SK-N-SH (cell line): ENCODE measurements around the gene RAB5IF. TPM values are rescaled to one million over a fixed set of nuclear protein-coding genes. Genes with fewer than 3 reads are reported as not detected.

Experiments used
- CTCF ChIA-PET: fragments of 300-600, 350-600 bp; formaldehyde crosslinking; extraction: SDS; loops from one replicate; lab custom pipeline; 2021; lab: Yijun Ruan, JAX
- POLR2A ChIA-PET: fragments of 350-600 bp; sonication (Branson Sonifier 250); formaldehyde crosslinking; extraction: SDS; loops from one replicate; lab custom pipeline; 2020; ENCODE audit warnings: antibody characterized with exemption, inconsistent platforms; lab: Yijun Ruan, JAX
- DNase-seq: peaks from one replicate; pipeline ENCODE4 v3.0.0; 2012
- H2AFZ ChIP-seq: fragments of 200-600 bp; sonication (generic); 2 replicates; pipeline ENCODE4 v1.8.1; 2016; ENCODE audit warnings: antibody characterized with exemption, mild to moderate bottlenecking, low read depth
- H3F3A ChIP-seq: fragments of 200-600 bp; sonication (generic); replicated peaks from 2 replicates; pipeline ENCODE3; 2016; ENCODE audit warnings: antibody characterized with exemption, mild to moderate bottlenecking; ENCODE audit not compliant: insufficient read depth
- H3K27ac ChIP-seq, 2 experiments: fragments of 200-500 bp in 1 of 2; fragments of 200-600 bp in 1 of 2; sonication (Bioruptor generic) in 1 of 2; sonication (generic), shearing (Covaris generic) in 1 of 2; 2 replicates each; pipeline versions ENCODE4 v1.5.1 to v1.6.1; 2014 to 2016; ENCODE audit warnings: low read depth in 2 of 2, inconsistent platforms in 1 of 2, low read length in 1 of 2, mild to moderate bottlenecking in 1 of 2, mixed read lengths in 1 of 2
- H3K27me3 ChIP-seq: fragments of 200-600 bp; sonication (generic), shearing (Covaris generic); 2 replicates; pipeline ENCODE4 v1.6.1; 2016; ENCODE audit warnings: mixed run types; ENCODE audit not compliant: insufficient read depth
- H3K36me3 ChIP-seq, 2 experiments: fragments of 200-500 bp in 1 of 2; fragments of 200-600 bp in 1 of 2; sonication (Bioruptor generic) in 1 of 2; sonication (generic) in 1 of 2; replicated peaks in 1 of 2; 2 replicates each; pipeline versions ENCODE3 to v1.5.1; 2014 to 2016; ENCODE audit warnings: low read length in 1 of 2, mild to moderate bottlenecking in 1 of 2; ENCODE audit not compliant: insufficient read depth in 2 of 2, control insufficient read depth in 1 of 2
- H3K4me1 ChIP-seq, 2 experiments: fragments of 200-500 bp in 1 of 2; fragments of 200-600 bp in 1 of 2; sonication (Bioruptor generic) in 1 of 2; sonication (generic), shearing (Covaris generic) in 1 of 2; 2 replicates each; pipeline versions ENCODE4 v1.5.1 to v1.6.1; 2014 to 2016; ENCODE audit warnings: low read depth in 1 of 2, low read length in 1 of 2, mixed run types in 1 of 2; ENCODE audit not compliant: insufficient read depth in 2 of 2, control insufficient read depth in 1 of 2
- H3K4me2 ChIP-seq: fragments of 200-600 bp; sonication (generic), shearing (Covaris generic); 2 replicates; pipeline ENCODE4 v1.6.1; 2017; ENCODE audit warnings: mixed run types
- H3K4me3 ChIP-seq, 2 experiments: fragments of 200-500 bp in 1 of 2; fragments of 200-600 bp in 1 of 2; sonication (Bioruptor generic) in 1 of 2; sonication (generic), shearing (Covaris generic) in 1 of 2; 2 replicates each; pipeline versions ENCODE4 v1.5.1 to v1.8.1; 2014 to 2016; ENCODE audit warnings: low read depth in 2 of 2, inconsistent platforms in 1 of 2, low read length in 1 of 2, mild to moderate bottlenecking in 1 of 2, mixed read lengths in 1 of 2, moderate library complexity in 1 of 2
- H3K79me2 ChIP-seq: fragments of 200-600 bp; sonication (generic); 2 replicates; pipeline ENCODE4 v1.8.1; 2017; ENCODE audit warnings: mild to moderate bottlenecking; ENCODE audit not compliant: insufficient read depth
- H3K9ac ChIP-seq: fragments of 200-600 bp; sonication (generic); 2 replicates; pipeline ENCODE4 v1.6.1; 2017; ENCODE audit warnings: mixed run types
- H3K9me2 ChIP-seq: fragments of 200-600 bp; sonication (generic); 2 replicates; pipeline ENCODE4 v1.6.1; 2017; ENCODE audit warnings: mixed run types
- H3K9me3 ChIP-seq: fragments of 200-600 bp; sonication (generic); 2 replicates; pipeline ENCODE4 v1.6.1; 2017; ENCODE audit warnings: mixed run types, mild to moderate bottlenecking, moderate library complexity
- H4K20me1 ChIP-seq: fragments of 200-600 bp; sonication (generic); 2 replicates; pipeline ENCODE4 v1.6.1; 2017; ENCODE audit warnings: mild to moderate bottlenecking, mixed run types; ENCODE audit not compliant: insufficient read depth
- CHD2 ChIP-seq: fragments of 150-350 bp; IDR thresholded peaks from 2 replicates; pipeline ENCODE4 v1.6.1; 2018; ENCODE audit warnings: low read length; ENCODE audit not compliant: partially characterized antibody
- ELF1 ChIP-seq: IDR thresholded peaks from 2 replicates; pipeline ENCODE4 v1.4.0; 2012
- EP300 ChIP-seq, 2 experiments: IDR thresholded peaks; 2 replicates each; pipeline versions ENCODE4 v1.4.0 to v1.6.1; 2012; ENCODE audit warnings: borderline replicate concordance in 1 of 2, low read depth in 1 of 2, low read length in 1 of 2
- EZH2phosphoT487 ChIP-seq: fragments of 200-600 bp; sonication (generic); IDR thresholded peaks from 2 replicates; pipeline ENCODE4 v1.6.1; 2017; ENCODE audit warnings: low read depth, mixed run types, mild to moderate bottlenecking, antibody characterized with exemption, moderate library complexity, borderline replicate concordance
- FOXJ3 ChIP-seq: sonication (generic); formaldehyde crosslinking; IDR thresholded peaks from 2 replicates; pipeline ENCODE4 v1.5.1; 2020; ENCODE audit warnings: mild to moderate bottlenecking, missing genetic modification reagents
- GABPA ChIP-seq: IDR thresholded peaks from 2 replicates; pipeline ENCODE4 v1.4.0; 2012; ENCODE audit warnings: low read depth, mild to moderate bottlenecking
- MXI1 ChIP-seq: IDR thresholded peaks from 2 replicates; pipeline ENCODE4 v1.6.1; 2012; ENCODE audit warnings: mild to moderate bottlenecking, low read depth, low read length, improper control_type of control experiment
- NFIC ChIP-seq: IDR thresholded peaks from 2 replicates; pipeline ENCODE4 v1.4.0; 2012; ENCODE audit warnings: borderline replicate concordance
- POLR2AphosphoS5 ChIP-seq: IDR thresholded peaks from 2 replicates; pipeline ENCODE4 v1.6.1; 2012; ENCODE audit warnings: low read depth, low read length
- RCOR1 ChIP-seq: fragments of 150-350 bp; IDR thresholded peaks from 2 replicates; pipeline ENCODE4 v1.6.1; 2017; ENCODE audit warnings: antibody characterized with exemption, low read length
- RFX5 ChIP-seq: IDR thresholded peaks from 2 replicates; pipeline ENCODE4 v1.6.1; 2012; ENCODE audit warnings: mild to moderate bottlenecking, improper control_type of control experiment, low read length
- RXRA ChIP-seq: IDR thresholded peaks from 2 replicates; pipeline ENCODE4 v1.4.0; 2012; ENCODE audit warnings: low read depth, mild to moderate bottlenecking, borderline replicate concordance
- SIN3A ChIP-seq: IDR thresholded peaks from 2 replicates; pipeline ENCODE4 v1.6.1; 2012; ENCODE audit warnings: low read depth, mild to moderate bottlenecking, low read length, moderate library complexity, borderline replicate concordance
- SMC3 ChIP-seq: IDR thresholded peaks from 2 replicates; pipeline ENCODE4 v1.6.1; 2012; ENCODE audit warnings: low read depth, low read length, improper control_type of control experiment
- TCF12 ChIP-seq: IDR thresholded peaks from 2 replicates; pipeline ENCODE4 v1.4.0; 2012
- WGBS: methylation state at CpG from one replicate; pipeline ENCODE4 v1.1.6; 2017; ENCODE audit warnings: low lambda C conversion rate; 5-methylcytosine and 5-hydroxymethylcytosine counted together
- polyA plus RNA-seq, 3 experiments: library from polyadenylated mRNA; depleted of rRNA; stranded (reverse); fragments of >200 nt; gene quantifications; 2 replicates each; pipeline ENCODE4 v1.2.3, GENCODE V29; 2012
- TF ChIP-seq, protein P1 (sequence below): IDR thresholded peaks from 2 replicates; pipeline ENCODE4 v1.4.0; 2012; ENCODE audit warnings: low read depth, borderline replicate concordance
- TF ChIP-seq, protein P2 (sequence below): fragments of 150-350 bp; IDR thresholded peaks from 2 replicates; pipeline ENCODE4 v1.6.1; 2017; ENCODE audit warnings: antibody characterized with exemption, low read length, low read depth, borderline replicate concordance
- TF ChIP-seq, protein P3 (sequence below): fragments of 200-600 bp; sonication (generic); IDR thresholded peaks from 2 replicates; pipeline ENCODE4 v1.6.1; 2017; ENCODE audit warnings: antibody characterized with exemption, mild to moderate bottlenecking, moderate library complexity

RAB5IF gene
- polyA plus RNA-seq, 1 of the 3 experiments (the other 2 are of a cell fraction) = 91.1 TPM

DNA sequence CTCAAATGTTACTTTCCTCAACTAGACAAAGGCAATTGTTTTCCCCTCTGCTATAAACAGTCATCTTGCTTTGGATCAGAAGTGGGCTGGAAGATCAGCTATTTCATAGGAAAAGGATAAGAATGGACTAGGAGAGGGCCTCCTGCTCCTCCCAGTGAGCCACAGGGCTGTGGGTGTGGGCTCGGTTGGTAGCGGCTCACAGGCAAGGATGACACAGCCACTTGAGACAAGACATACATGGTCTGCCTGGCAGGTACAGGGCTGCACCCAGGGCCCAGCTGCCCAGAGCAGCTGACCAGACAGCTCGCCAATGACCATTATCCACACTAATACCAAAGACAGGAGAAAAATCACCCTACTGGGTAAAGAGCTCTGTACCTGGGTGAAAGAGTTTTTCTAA is 49.4 kb downstream of the RAB5IF start:
- no peak for TF ChIP-seq SMC3
- TF ChIP-seq EZH2phosphoT487 = no peak
- no peak for TF ChIP-seq ELF1
- TF ChIP-seq RCOR1 = no peak
- no peak for TF ChIP-seq GABPA
- TF ChIP-seq, protein P1, sequence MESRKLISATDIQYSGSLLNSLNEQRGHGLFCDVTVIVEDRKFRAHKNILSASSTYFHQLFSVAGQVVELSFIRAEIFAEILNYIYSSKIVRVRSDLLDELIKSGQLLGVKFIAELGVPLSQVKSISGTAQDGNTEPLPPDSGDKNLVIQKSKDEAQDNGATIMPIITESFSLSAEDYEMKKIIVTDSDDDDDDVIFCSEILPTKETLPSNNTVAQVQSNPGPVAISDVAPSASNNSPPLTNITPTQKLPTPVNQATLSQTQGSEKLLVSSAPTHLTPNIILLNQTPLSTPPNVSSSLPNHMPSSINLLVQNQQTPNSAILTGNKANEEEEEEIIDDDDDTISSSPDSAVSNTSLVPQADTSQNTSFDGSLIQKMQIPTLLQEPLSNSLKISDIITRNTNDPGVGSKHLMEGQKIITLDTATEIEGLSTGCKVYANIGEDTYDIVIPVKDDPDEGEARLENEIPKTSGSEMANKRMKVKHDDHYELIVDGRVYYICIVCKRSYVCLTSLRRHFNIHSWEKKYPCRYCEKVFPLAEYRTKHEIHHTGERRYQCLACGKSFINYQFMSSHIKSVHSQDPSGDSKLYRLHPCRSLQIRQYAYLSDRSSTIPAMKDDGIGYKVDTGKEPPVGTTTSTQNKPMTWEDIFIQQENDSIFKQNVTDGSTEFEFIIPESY = no peak
- TF ChIP-seq SIN3A = no peak
- TF ChIP-seq POLR2AphosphoS5 = no peak
- TF ChIP-seq CHD2 = no peak
- TF ChIP-seq EP300 (IDR thresholded peaks at IDR 0.05; ENCODE audit: borderline replicate concordance in 1 of 2, low read depth in 1 of 2, low read length in 1 of 2) = no peak
- no peak for TF ChIP-seq NFIC
- TF ChIP-seq, protein P2, sequence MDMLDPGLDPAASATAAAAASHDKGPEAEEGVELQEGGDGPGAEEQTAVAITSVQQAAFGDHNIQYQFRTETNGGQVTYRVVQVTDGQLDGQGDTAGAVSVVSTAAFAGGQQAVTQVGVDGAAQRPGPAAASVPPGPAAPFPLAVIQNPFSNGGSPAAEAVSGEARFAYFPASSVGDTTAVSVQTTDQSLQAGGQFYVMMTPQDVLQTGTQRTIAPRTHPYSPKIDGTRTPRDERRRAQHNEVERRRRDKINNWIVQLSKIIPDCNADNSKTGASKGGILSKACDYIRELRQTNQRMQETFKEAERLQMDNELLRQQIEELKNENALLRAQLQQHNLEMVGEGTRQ = no peak
- no peak for TF ChIP-seq RFX5
- TF ChIP-seq RXRA = no peak
- no peak for TF ChIP-seq FOXJ3 (CRISPR knock-in tag)
- no peak for TF ChIP-seq MXI1
- no peak for TF ChIP-seq TCF12
- TF ChIP-seq, protein P3, sequence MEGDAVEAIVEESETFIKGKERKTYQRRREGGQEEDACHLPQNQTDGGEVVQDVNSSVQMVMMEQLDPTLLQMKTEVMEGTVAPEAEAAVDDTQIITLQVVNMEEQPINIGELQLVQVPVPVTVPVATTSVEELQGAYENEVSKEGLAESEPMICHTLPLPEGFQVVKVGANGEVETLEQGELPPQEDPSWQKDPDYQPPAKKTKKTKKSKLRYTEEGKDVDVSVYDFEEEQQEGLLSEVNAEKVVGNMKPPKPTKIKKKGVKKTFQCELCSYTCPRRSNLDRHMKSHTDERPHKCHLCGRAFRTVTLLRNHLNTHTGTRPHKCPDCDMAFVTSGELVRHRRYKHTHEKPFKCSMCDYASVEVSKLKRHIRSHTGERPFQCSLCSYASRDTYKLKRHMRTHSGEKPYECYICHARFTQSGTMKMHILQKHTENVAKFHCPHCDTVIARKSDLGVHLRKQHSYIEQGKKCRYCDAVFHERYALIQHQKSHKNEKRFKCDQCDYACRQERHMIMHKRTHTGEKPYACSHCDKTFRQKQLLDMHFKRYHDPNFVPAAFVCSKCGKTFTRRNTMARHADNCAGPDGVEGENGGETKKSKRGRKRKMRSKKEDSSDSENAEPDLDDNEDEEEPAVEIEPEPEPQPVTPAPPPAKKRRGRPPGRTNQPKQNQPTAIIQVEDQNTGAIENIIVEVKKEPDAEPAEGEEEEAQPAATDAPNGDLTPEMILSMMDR = no peak
- H3K27ac ChIP-seq = no peak overlapping the region
- H3K27me3 ChIP-seq = no peaks in the 10 kb centered on the region
- no peak for DNase-seq
- no peaks in the 10 kb centered on the region for H3K4me1 ChIP-seq
- no peak overlapping the region for H2AFZ ChIP-seq
- no peak overlapping the region for H3K4me3 ChIP-seq
- no peak overlapping the region for H3K4me2 ChIP-seq
- no peak overlapping the region for H3K9ac ChIP-seq
- 86% methylated on average over 3 of the region's 3 CpGs for WGBS
- ChIA-PET POLR2A (no interaction called here), CTCF (interaction anchor here (0.5 to 2.6 kb wide), 3 partner anchors 11 to 138 kb away, joined by 3 to 10 read pairs (median 6); partner anchors contain the start of gene DSN1)
- H3K36me3 ChIP-seq = peaks cover 2 to 9% of the 10 kb centered on the region in 2 experiments
- no peaks in the 10 kb centered on the region for H3F3A ChIP-seq
- H4K20me1 ChIP-seq = no peaks in the 10 kb centered on the region
- H3K9me2 ChIP-seq = no peaks in the 10 kb centered on the region
- no peaks in the 10 kb centered on the region for H3K9me3 ChIP-seq
- H3K79me2 ChIP-seq = no peaks in the 10 kb centered on the region
